Keratinocyte (primary cell): ENCODE data around the gene SH3PXD2A. TPM values are rescaled to one million over a fixed set of nuclear protein-coding genes. Genes with fewer than 3 reads are reported as not detected.

ENCODE experiments used
- DNase-seq: peaks from one replicate; pipeline ENCODE4 v3.0.0-alpha.2; 2011; ENCODE audit warnings: low read depth, missing footprints, low spot score
- FAIRE-seq: peaks from 2 replicates; lab custom pipeline; 2011; peaks lifted over from hg19 to GRCh38; lab: Jason Lieb, UNC
- H2AFZ ChIP-seq: 2 replicates; pipeline ENCODE4 v1.6.0; 2012; ENCODE audit warnings: low read length, control low read depth, inconsistent platforms; ENCODE audit not compliant: control insufficient read depth
- H3K27ac ChIP-seq: 2 replicates; pipeline ENCODE4 v1.5.1; 2011; ENCODE audit warnings: low read length; ENCODE audit not compliant: control insufficient read depth, insufficient read depth
- H3K27me3 ChIP-seq: 3 replicates; pipeline ENCODE4 v1.6.0; 2011; ENCODE audit warnings: low read length; ENCODE audit not compliant: control insufficient read depth, insufficient read depth; ENCODE audit errors: extremely low read depth
- H3K36me3 ChIP-seq, 2 experiments: 2 replicates in 1 of 2; 3 replicates in 1 of 2; pipeline ENCODE4 v1.5.1; 2011; ENCODE audit warnings: low read length in 2 of 2, mild to moderate bottlenecking in 1 of 2; ENCODE audit not compliant: control insufficient read depth in 2 of 2, insufficient read depth in 2 of 2; ENCODE audit errors: extremely low read depth in 1 of 2
- H3K4me1 ChIP-seq: 3 replicates; pipeline ENCODE4 v1.5.1; 2011; ENCODE audit warnings: low read length; ENCODE audit not compliant: control insufficient read depth, insufficient read depth; ENCODE audit errors: extremely low read depth
- H3K4me2 ChIP-seq: 3 replicates; pipeline ENCODE4 v1.6.0; 2011; ENCODE audit warnings: low read depth, low read length; ENCODE audit not compliant: control insufficient read depth, insufficient read depth; ENCODE audit errors: extremely low read depth
- H3K4me3 ChIP-seq, 3 experiments: fragments of 200-600 bp in 1 of 3; sonication (generic) in 1 of 3; 2 replicates in 2 of 3; 3 replicates in 1 of 3; pipeline ENCODE4 v1.5.1; 2011 to 2016; ENCODE audit warnings: low read length in 3 of 3, mild to moderate bottlenecking in 3 of 3, control low read depth in 2 of 3, inconsistent platforms in 1 of 3, low read depth in 1 of 3, mixed read lengths in 1 of 3, mixed run types in 1 of 3, moderate library complexity in 1 of 3; ENCODE audit not compliant: control insufficient read depth in 2 of 3, insufficient read depth in 2 of 3; ENCODE audit errors: extremely low read depth in 1 of 3
- H3K79me2 ChIP-seq: 2 replicates; pipeline ENCODE4 v1.6.0; 2012; ENCODE audit warnings: low read length; ENCODE audit not compliant: control insufficient read depth, insufficient read depth
- H3K9ac ChIP-seq: 3 replicates; pipeline ENCODE4 v1.6.0; 2011; ENCODE audit warnings: low read length; ENCODE audit not compliant: control insufficient read depth, insufficient read depth; ENCODE audit errors: extremely low read depth
- H3K9me1 ChIP-seq: 3 replicates; pipeline ENCODE4 v1.6.0; 2011; ENCODE audit warnings: low read length; ENCODE audit not compliant: control insufficient read depth, insufficient read depth; ENCODE audit errors: extremely low read depth
- H3K9me3 ChIP-seq: 2 replicates; pipeline ENCODE4 v1.5.1; 2012; ENCODE audit warnings: low read depth, low read length; ENCODE audit not compliant: control insufficient read depth
- H4K20me1 ChIP-seq: 3 replicates; pipeline ENCODE4 v1.6.0; 2011; ENCODE audit warnings: low read length; ENCODE audit not compliant: control insufficient read depth, insufficient read depth; ENCODE audit errors: extremely low read depth
- CTCF ChIP-seq, 3 experiments: IDR thresholded peaks in 1 of 3; conservative IDR thresholded peaks in 1 of 3; optimal IDR thresholded peaks in 1 of 3; 2 replicates in 2 of 3; 3 replicates in 1 of 3; pipeline versions ENCODE3 to v1.5.1; 2011; ENCODE audit warnings: low read length in 3 of 3, mild to moderate bottlenecking in 3 of 3, moderate library complexity in 2 of 3, control low read depth in 1 of 3, inconsistent platforms in 1 of 3; ENCODE audit not compliant: insufficient read depth in 2 of 3; ENCODE audit errors: extremely low read depth in 1 of 3
- EZH2 ChIP-seq: IDR thresholded peaks from one replicate; pipeline ENCODE4 v1.6.1; 2012; ENCODE audit warnings: inconsistent platforms, mild to moderate bottlenecking, low read length, moderate library complexity
- dilution Hi-C: fragments of 300-500 bp; cut with MboI; formaldehyde crosslinking; loops from one replicate; pipeline ENCODE4 v1.7.0; 2020; ENCODE audit warnings: low sequenced_read_pairs; ENCODE audit not compliant: extremely low pct_ligation_motif_present
- polyA plus RNA-seq, 5 experiments: library from polyadenylated mRNA; depleted of rRNA in 3 of 5; stranded (reverse) in 3 of 5; stranded (forward) in 1 of 5; unstranded in 1 of 5; fragments of >200 nt; gene quantifications; 1 replicate in 1 of 5; 2 replicates in 3 of 5; 3 replicates in 1 of 5; pipeline versions ENCODE4 v1.2.1 to v1.2.3, GENCODE V29; 2011 to 2012; ENCODE audit warnings: missing spikeins in 2 of 5, low read depth in 1 of 5, low replicate concordance in 1 of 5

SH3PXD2A gene
- polyA plus RNA-seq, 1 donor (not counting 4 experiments of a cell fraction or from before 2014, with no cell fraction given), result 33.9 TPM

GRCh38 chr10:103802081-103802480 lies 53.3 kb downstream of the SH3PXD2A start:
- peaks cover 86% of the 10 kb centered on the region for H3K79me2 ChIP-seq
- H3K9me1 ChIP-seq, result peaks cover 15% of the 10 kb centered on the region
- H3K27ac ChIP-seq, result peak overlapping the region; percentile 68
- H4K20me1 ChIP-seq, result peaks cover 25% of the 10 kb centered on the region
- H3K36me3 ChIP-seq, result peaks cover 24 to 40% of the 10 kb centered on the region in 2 experiments
- no peak overlapping the region for H2AFZ ChIP-seq
- H3K4me2 ChIP-seq, result no peak overlapping the region
- peak; percentile 81 for FAIRE-seq
- H3K27me3 ChIP-seq, result no peaks in the 10 kb centered on the region
- H3K4me1 ChIP-seq, result peaks cover 77% of the 10 kb centered on the region
- DNase-seq, result no peak
- H3K4me3 ChIP-seq, result no peak overlapping the region
- dilution Hi-C loops, result no loop called here
- H3K9me3 ChIP-seq, result no peaks in the 10 kb centered on the region
- peak overlapping the region; percentile 49 for H3K9ac ChIP-seq
- no peak for TF ChIP-seq CTCF (optimal IDR thresholded peaks at IDR 0.05 in 1 of 3, IDR thresholded peaks at IDR 0.05 in 1 of 3, conservative IDR thresholded peaks at IDR 0.05 in 1 of 3; ENCODE audit: extremely low read depth in 1 of 3, insufficient read depth in 2 of 3, low read length in 3 of 3)
- no peak for TF ChIP-seq EZH2

GRCh38 chr10:103800789-103801540 lies 54.4 kb downstream of the SH3PXD2A start:
- DNase-seq, result peak; percentile 75

More at GRCh38 chr10:103800789-103801540, 54.4 kb downstream of the SH3PXD2A start:
- peaks cover 71% of the 10 kb centered on the region for H3K4me1 ChIP-seq
- peak overlapping the region; percentile 39 for H3K4me2 ChIP-seq
- peaks cover 26 to 42% of the 10 kb centered on the region in 2 experiments for H3K36me3 ChIP-seq
- dilution Hi-C loops, result no loop called here
- H3K9me3 ChIP-seq, result no peaks in the 10 kb centered on the region
- peak overlapping the region; percentile 65 for H3K27ac ChIP-seq
- peaks cover 85% of the 10 kb centered on the region for H3K79me2 ChIP-seq
- peaks cover 20% of the 10 kb centered on the region for H4K20me1 ChIP-seq
- TF ChIP-seq EZH2 (no peak), CTCF (optimal IDR thresholded peaks at IDR 0.05 in 1 of 3, IDR thresholded peaks at IDR 0.05 in 1 of 3, conservative IDR thresholded peaks at IDR 0.05 in 1 of 3; ENCODE audit: extremely low read depth in 1 of 3, insufficient read depth in 2 of 3, low read length in 3 of 3) (no peak)
- no peak overlapping the region for H3K4me3 ChIP-seq
- H3K9ac ChIP-seq, result peak overlapping the region; percentile 46
- peaks cover 15% of the 10 kb centered on the region for H3K9me1 ChIP-seq
- peak; percentile 99 for FAIRE-seq
- no peak overlapping the region for H2AFZ ChIP-seq
- H3K27me3 ChIP-seq, result no peaks in the 10 kb centered on the region
